Uterus (tissue), 4 donors: ENCODE data around the gene DNAH1. TPM values are rescaled to one million over a fixed set of nuclear protein-coding genes. Genes with fewer than 3 reads are reported as not detected.
"Not testable (repeated sequence)": the region's sequence is repeated elsewhere in the genome, so short reads cannot be mapped to it uniquely, and the experiment has no call there.

Source experiments
- DNase-seq, 2 donors: peaks; one replicate each; pipeline ENCODE4 v3.0.0-alpha.2; 2019 to 2020
- H3K27ac ChIP-seq, 2 donors: fragments of 200-600 bp; sonication (generic); 1 replicate in 1 of 2; 2 replicates in 1 of 2; pipeline ENCODE4 v1.5.1; 2016 to 2018
- H3K27me3 ChIP-seq, 2 donors: fragments of 200-600 bp; sonication (generic); one replicate each; pipeline ENCODE4 v1.5.1; 2018 to 2019; ENCODE audit warnings: control low read depth in 1 of 2
- H3K36me3 ChIP-seq, 2 donors: fragments of 200-600 bp; sonication (generic); one replicate each; pipeline ENCODE4 v1.5.1; 2019; ENCODE audit warnings: control low read depth in 1 of 2
- H3K4me1 ChIP-seq, 2 donors: fragments of 200-600 bp; sonication (generic); one replicate each; pipeline ENCODE4 v1.5.1; 2018 to 2019; ENCODE audit warnings: control low read depth in 1 of 2
- H3K4me3 ChIP-seq, 2 donors: fragments of 200-600 bp; sonication (generic); 1 replicate in 1 of 2; 2 replicates in 1 of 2; pipeline ENCODE4 v1.5.1; 2018 to 2019; ENCODE audit warnings: mild to moderate bottlenecking in 1 of 2
- H3K9me3 ChIP-seq, 2 donors: fragments of 200-600 bp; sonication (generic); one replicate each; pipeline ENCODE4 v1.5.1; 2019; ENCODE audit warnings: control low read depth in 1 of 2
- POLR2A ChIP-seq, 2 donors: fragments of 450-650 bp; IDR thresholded peaks; one replicate each; pipeline ENCODE4 v1.6.1; 2016; ENCODE audit warnings: antibody characterized with exemption in 2 of 2, mild to moderate bottlenecking in 1 of 2, moderate library complexity in 1 of 2
- intact Hi-C: fragments of 100-400 bp; cut with DNase I; formaldehyde crosslinking; loops from one replicate; pipeline ENCODE4 v1.15.1; 2023; ENCODE audit warnings: low total_unique reads
- total RNA-seq, 4 donors: library from RNA; depleted of rRNA in 3 of 4; stranded (reverse); fragments of >200 nt in 3 of 4; gene quantifications; one replicate each; pipeline versions ENCODE4 v1.1.0 to v1.2.4, GENCODE V29; 2014 to 2023
- TF ChIP-seq, protein P1 (sequence below), 4 experiments: fragments of 200-600 bp in 2 of 4; fragments of 450-650 bp in 2 of 4; sonication (generic) in 2 of 4; IDR thresholded peaks; one replicate each; pipeline ENCODE4 v1.5.1; 2016 to 2019; ENCODE audit warnings: antibody characterized with exemption in 4 of 4, mild to moderate bottlenecking in 2 of 4, moderate library complexity in 1 of 4
- donor health status: DM: yes; HTN: yes; CAD: no.

DNAH1 gene
- total RNA-seq, 4 donors from 2014 or later, result 5.1 to 46.2 (median 11.0) TPM

- Histone ChIP-seq H3K4me3 (no peak overlapping the region), H3K36me3 (no peaks in the 10 kb centered on the region), H3K27me3 (no peaks in the 10 kb centered on the region), H3K4me1 (peaks cover 9 to 13% of the 10 kb centered on the region in 2 donors), H3K9me3 (no peaks in the 10 kb centered on the region), H3K27ac (no peak overlapping the region)
- TF ChIP-seq, protein P1, sequence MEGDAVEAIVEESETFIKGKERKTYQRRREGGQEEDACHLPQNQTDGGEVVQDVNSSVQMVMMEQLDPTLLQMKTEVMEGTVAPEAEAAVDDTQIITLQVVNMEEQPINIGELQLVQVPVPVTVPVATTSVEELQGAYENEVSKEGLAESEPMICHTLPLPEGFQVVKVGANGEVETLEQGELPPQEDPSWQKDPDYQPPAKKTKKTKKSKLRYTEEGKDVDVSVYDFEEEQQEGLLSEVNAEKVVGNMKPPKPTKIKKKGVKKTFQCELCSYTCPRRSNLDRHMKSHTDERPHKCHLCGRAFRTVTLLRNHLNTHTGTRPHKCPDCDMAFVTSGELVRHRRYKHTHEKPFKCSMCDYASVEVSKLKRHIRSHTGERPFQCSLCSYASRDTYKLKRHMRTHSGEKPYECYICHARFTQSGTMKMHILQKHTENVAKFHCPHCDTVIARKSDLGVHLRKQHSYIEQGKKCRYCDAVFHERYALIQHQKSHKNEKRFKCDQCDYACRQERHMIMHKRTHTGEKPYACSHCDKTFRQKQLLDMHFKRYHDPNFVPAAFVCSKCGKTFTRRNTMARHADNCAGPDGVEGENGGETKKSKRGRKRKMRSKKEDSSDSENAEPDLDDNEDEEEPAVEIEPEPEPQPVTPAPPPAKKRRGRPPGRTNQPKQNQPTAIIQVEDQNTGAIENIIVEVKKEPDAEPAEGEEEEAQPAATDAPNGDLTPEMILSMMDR (IDR thresholded peaks at IDR 0.05), result no peak
- no peak for TF ChIP-seq POLR2A (IDR thresholded peaks at IDR 0.05)
- intact Hi-C loops, result no loop called here
- no peak for DNase-seq
Measured at GRCh38 chr3:52272831-52273230, 43.3 kb upstream of the DNAH1 start.

DNA sequence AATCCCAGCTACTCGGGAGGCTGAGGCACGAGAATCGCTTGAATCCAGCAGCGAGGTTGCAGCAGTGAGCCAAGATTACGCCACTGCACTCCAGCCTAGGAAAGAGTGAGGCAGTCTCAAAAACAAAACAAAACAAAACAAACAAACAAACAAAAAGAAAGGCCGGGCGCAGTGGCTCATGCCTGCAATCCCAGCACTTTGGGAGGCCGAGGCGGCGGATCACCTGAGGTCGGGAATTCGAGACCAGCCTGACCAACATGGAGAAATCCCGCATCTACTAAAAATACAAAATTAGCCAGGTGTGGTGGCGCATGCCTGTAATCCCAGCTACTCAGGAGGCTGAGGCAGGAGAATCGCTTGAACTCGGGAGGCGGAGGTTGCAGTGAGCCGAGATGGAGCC is 41.3 kb upstream of the DNAH1 start:
- H3K36me3 ChIP-seq, DNase-seq, H3K27me3 ChIP-seq, H3K4me3 ChIP-seq, intact Hi-C loops, H3K9me3 ChIP-seq, H3K27ac ChIP-seq: not testable (repeated sequence)
- H3K4me1 ChIP-seq, result peaks cover 9 to 15% of the 10 kb centered on the region in 2 donors

DNA sequence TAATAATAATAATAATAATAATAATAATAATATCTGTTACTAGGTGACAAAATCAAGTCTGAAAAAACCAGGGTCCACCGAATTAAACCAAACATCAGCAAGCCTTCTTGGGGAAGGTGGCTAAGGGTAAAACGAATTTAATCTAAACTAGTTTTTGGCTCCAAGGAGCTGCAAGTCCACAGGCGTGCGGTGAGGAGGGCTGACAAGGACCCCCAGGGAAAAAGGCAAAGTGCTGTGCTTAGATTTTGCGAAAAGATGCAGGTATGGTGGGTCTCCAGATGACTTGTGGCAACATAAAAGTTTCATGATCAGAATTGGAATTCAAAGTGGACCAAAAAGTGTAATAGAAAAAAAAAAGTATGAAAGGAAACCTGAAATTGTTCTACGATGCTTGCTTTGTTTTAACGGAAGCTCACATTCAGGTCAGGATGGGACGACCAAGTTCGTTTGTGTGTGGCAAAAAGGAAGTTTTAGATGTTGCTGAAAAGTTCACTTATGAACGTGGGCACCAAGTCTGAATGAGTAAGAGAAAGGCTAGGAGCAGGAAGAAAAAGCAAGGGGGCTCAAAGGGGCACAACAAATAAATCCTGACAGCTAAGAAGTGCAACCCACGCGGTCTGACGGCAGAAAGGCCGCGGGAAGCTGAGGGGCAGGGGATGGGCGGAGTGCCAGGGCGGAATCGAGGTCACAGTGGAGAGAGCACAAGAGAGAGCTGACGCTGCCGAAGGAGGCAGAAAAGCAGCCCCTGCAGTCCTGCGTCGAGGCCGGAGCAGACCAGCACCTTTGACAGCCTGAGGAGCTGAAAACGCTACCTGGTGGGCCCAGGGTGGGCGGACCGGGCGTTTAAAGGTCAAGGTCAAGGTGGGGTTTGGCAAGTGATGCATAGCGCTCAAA is 38.8 kb upstream of the DNAH1 start:
- no peaks in the 10 kb centered on the region for H3K27me3 ChIP-seq
- peak; percentile 65 to 67 for DNase-seq
- TF ChIP-seq, protein P1 (IDR thresholded peaks at IDR 0.05), result no peak
- TF ChIP-seq POLR2A (IDR thresholded peaks at IDR 0.05), result peak in 1 of 2 donors; percentile 41
- H3K27ac ChIP-seq, result peak overlapping the region; percentile 93 to 97
- intact Hi-C loops, result no loop called here
- peaks cover 4 to 5% of the 10 kb centered on the region in 2 donors for H3K4me1 ChIP-seq
- H3K4me3 ChIP-seq, result peak overlapping the region; percentile 81 to 88
- no peaks in the 10 kb centered on the region for H3K9me3 ChIP-seq
- no peaks in the 10 kb centered on the region for H3K36me3 ChIP-seq

DNA sequence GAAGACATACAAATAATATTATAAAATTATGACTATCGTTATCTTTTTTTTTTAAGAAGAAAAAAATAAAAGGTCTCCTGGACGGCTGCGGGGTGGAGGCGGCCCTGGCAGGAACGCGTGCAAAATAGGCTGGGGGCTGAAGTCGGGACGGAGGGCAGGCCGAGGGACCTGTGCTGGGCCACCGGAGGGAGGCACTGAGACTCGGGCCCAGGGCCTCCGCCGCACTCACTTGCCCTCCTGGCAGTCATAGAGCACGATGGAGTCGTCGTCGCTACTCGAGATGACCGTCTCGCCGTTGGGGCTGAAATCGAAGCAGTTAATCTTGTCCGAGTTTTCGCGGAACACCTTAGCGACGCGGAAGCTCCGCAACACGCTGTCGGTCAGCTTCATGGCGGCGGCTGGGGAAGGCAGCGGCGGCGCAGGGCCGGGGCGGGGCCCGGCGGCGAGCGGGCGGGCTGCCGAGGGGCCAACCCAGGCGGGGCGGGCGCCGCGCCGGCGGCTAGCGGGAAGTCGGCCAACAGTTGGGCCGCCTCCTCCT is 38.1 kb upstream of the DNAH1 start:
- H3K4me1 ChIP-seq, result peaks cover 4 to 5% of the 10 kb centered on the region in 2 donors
- H3K4me3 ChIP-seq, result peak overlapping the region; percentile 81 to 88
- H3K9me3 ChIP-seq, result no peaks in the 10 kb centered on the region
- intact Hi-C loops, result no loop called here
- peak in 1 of 2 donors; percentile 55 for DNase-seq
- no peaks in the 10 kb centered on the region for H3K27me3 ChIP-seq
- H3K36me3 ChIP-seq, result no peaks in the 10 kb centered on the region
- TF ChIP-seq POLR2A (IDR thresholded peaks at IDR 0.05), result no peak
- TF ChIP-seq, protein P1 (IDR thresholded peaks at IDR 0.05), result peak in 3 of 4 experiments; percentile 11 to 46 (median 41)
- peak overlapping the region; percentile 93 to 97 for H3K27ac ChIP-seq

GRCh38 chr3:52278510-52279069 is 37.5 kb upstream of the DNAH1 start, which contains the start of gene WDR82:
WDR82 (minus strand) TSS chr3:52278649; CDS start chr3:52278361, 288 bp downstream.
- H3K27ac ChIP-seq, result peak within 1 kb of the TSS; percentile 93 to 97
- intact Hi-C loops, result no loop called here
- no peaks in the 10 kb centered on the region for H3K36me3 ChIP-seq
- peak; percentile 96 to 97 for DNase-seq
- peaks cover 4 to 5% of the 10 kb centered on the region in 2 donors for H3K4me1 ChIP-seq
- TF ChIP-seq, protein P1 (IDR thresholded peaks at IDR 0.05), result peak; percentile 31 to 61 (median 44)
- peak; percentile 85 to 90 for TF ChIP-seq POLR2A (IDR thresholded peaks at IDR 0.05)
- H3K9me3 ChIP-seq, result no peaks in the 10 kb centered on the region
- H3K4me3 ChIP-seq, result peak within 1 kb of the TSS; percentile 81 to 88
- no peaks in the 10 kb centered on the region for H3K27me3 ChIP-seq
